Kidney (tissue), 14 donors: ENCODE results near the gene FRMD3. TPM values are rescaled to one million over a fixed set of nuclear protein-coding genes. Genes with fewer than 3 reads are reported as not detected.
A peak's percentile ranks its signal among the peaks of the same experiment; 100 is the strongest.

Experiments
- DNase-seq, 5 donors: peaks; one replicate each; pipeline ENCODE4 v3.0.0-alpha.2; 2013 to 2020
- FAIRE-seq: peaks from 2 replicates; lab custom pipeline; 2012; peaks lifted over from hg19 to GRCh38; lab: Jason Lieb, UNC
- H3K27ac ChIP-seq, 2 donors: one replicate each; pipeline ENCODE4 v1.7.0; 2013; ENCODE audit warnings: low read depth in 2 of 2, low read length in 2 of 2, inconsistent platforms in 1 of 2
- H3K27me3 ChIP-seq: one replicate; pipeline ENCODE4 v1.7.1; 2013; ENCODE audit warnings: low read length, inconsistent platforms; ENCODE audit not compliant: control insufficient read depth, insufficient read depth
- H3K36me3 ChIP-seq, 3 donors: one replicate each; pipeline versions ENCODE4 v1.7.0 to v1.7.1; 2013; ENCODE audit warnings: low read length in 3 of 3, control low read depth in 1 of 3, inconsistent platforms in 1 of 3; ENCODE audit not compliant: insufficient read depth in 3 of 3, control insufficient read depth in 2 of 3
- H3K4me1 ChIP-seq, 3 donors: one replicate each; pipeline versions ENCODE4 v1.7.0 to v1.7.1; 2013; ENCODE audit warnings: low read length in 3 of 3, inconsistent platforms in 1 of 3, low read depth in 1 of 3; ENCODE audit not compliant: control insufficient read depth in 2 of 3, insufficient read depth in 2 of 3
- H3K4me3 ChIP-seq, 3 donors: one replicate each; pipeline versions ENCODE4 v1.7.0 to v1.8.1; 2013; ENCODE audit warnings: low read length in 3 of 3, control low read depth in 1 of 3, inconsistent platforms in 1 of 3
- H3K9ac ChIP-seq, 3 donors: one replicate each; pipeline versions ENCODE4 v1.7.0 to v1.7.1; 2013; ENCODE audit warnings: low read length in 3 of 3, control low read depth in 1 of 3, inconsistent platforms in 1 of 3
- H3K9me3 ChIP-seq, 3 donors: one replicate each; pipeline versions ENCODE4 v1.7.0 to v1.7.1; 2013; ENCODE audit warnings: low read length in 3 of 3, control low read depth in 1 of 3, inconsistent platforms in 1 of 3; ENCODE audit not compliant: control insufficient read depth in 2 of 3, insufficient read depth in 1 of 3
- intact Hi-C: fragments of 100-400 bp; cut with DNase I; formaldehyde crosslinking; loops from one replicate; pipeline ENCODE4 v1.11.1; 2022
- polyA plus RNA-seq: library from polyadenylated mRNA; stranded (reverse); fragments of 350-450 nt; fragmentation: Illumina TruSeq; extraction: RNeasy Lipid Tissue Mini Kit (QIAGEN cat#74804); gene quantifications from one replicate; pipeline ENCODE4 v1.2.3, GENCODE V29; 2014; ENCODE audit warnings: low read depth, low replicate concordance; ENCODE audit not compliant: insufficient read depth
- total RNA-seq: library from RNA; stranded (reverse); fragmentation: NEBNext Ultra II Directional; extraction: Animal tissue kit (Norgen Biotek cat#: 25700); gene quantifications from one replicate; pipeline ENCODE4 v1.2.1, GENCODE V29; 2021
- TF ChIP-seq, protein P1 (sequence below): IDR thresholded peaks from 3 replicates; pipeline ENCODE4 v1.5.1; 2012; ENCODE audit warnings: mild to moderate bottlenecking, moderate library complexity, borderline replicate concordance; ENCODE audit not compliant: insufficient read depth; ENCODE audit errors: extremely low read depth
- donor health status: control.
- donor health status: control.
- donor health status: control.
- donor health status: control.
- donor health status: control.
- donor health status: DM: yes; HTN: yes; CAD: no.
- donor health status: Normal renal cell carcinoma (clear cell type).

The FRMD3 gene
- total and polyA plus RNA-seq, 2 donors from 2014 or later, result 9.9 to 11.0 TPM

- no peak overlapping the region for H3K4me3 ChIP-seq
- intact Hi-C loops, result no loop called here
- H3K36me3 ChIP-seq, result no peaks in the 10 kb centered on the region
- peak overlapping the region; percentile 47 to 77 for H3K27ac ChIP-seq
- DNase-seq, result peak; percentile 42 to 78 (median 73)
- TF ChIP-seq, protein P1, sequence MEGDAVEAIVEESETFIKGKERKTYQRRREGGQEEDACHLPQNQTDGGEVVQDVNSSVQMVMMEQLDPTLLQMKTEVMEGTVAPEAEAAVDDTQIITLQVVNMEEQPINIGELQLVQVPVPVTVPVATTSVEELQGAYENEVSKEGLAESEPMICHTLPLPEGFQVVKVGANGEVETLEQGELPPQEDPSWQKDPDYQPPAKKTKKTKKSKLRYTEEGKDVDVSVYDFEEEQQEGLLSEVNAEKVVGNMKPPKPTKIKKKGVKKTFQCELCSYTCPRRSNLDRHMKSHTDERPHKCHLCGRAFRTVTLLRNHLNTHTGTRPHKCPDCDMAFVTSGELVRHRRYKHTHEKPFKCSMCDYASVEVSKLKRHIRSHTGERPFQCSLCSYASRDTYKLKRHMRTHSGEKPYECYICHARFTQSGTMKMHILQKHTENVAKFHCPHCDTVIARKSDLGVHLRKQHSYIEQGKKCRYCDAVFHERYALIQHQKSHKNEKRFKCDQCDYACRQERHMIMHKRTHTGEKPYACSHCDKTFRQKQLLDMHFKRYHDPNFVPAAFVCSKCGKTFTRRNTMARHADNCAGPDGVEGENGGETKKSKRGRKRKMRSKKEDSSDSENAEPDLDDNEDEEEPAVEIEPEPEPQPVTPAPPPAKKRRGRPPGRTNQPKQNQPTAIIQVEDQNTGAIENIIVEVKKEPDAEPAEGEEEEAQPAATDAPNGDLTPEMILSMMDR, result no peak
- H3K9me3 ChIP-seq, result no peaks in the 10 kb centered on the region
- H3K9ac ChIP-seq, result no peak overlapping the region
- no peaks in the 10 kb centered on the region for H3K27me3 ChIP-seq
- no peak for FAIRE-seq
- peaks cover 0 to 10% (median 7%) of the 10 kb centered on the region in 3 donors for H3K4me1 ChIP-seq
These were observed 271.3 kb downstream of the FRMD3 start for GRCh38 chr9:83266666-83267496.

DNA sequence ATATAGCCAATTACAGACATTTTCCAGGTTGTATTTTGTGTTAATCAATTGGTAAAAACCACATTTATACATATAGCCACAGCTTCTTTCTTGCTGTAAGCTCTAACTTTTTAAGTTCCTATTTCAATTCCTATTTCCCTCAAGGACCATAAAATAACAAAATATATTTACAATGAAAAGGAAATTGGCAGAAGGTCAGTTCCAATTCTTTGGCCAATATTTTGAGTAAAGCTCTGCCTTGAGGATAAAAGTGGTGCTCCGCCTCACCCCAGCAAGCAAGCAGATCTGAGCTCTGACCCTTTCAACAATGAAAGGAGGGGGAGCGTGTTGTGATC, 271.9 kb downstream of the FRMD3 start:
- Histone ChIP-seq H3K4me1 (peaks cover 0 to 10% (median 7%) of the 10 kb centered on the region in 3 donors), H3K9me3 (no peaks in the 10 kb centered on the region), H3K27ac (peak overlapping the region; percentile 47 to 77), H3K4me3 (no peak overlapping the region), H3K9ac (no peak overlapping the region), H3K36me3 (no peaks in the 10 kb centered on the region), H3K27me3 (no peaks in the 10 kb centered on the region)
- DNase-seq (no peak), FAIRE-seq (no peak)
- TF ChIP-seq, protein P1, result no peak
- intact Hi-C loops, result no loop called here

DNA sequence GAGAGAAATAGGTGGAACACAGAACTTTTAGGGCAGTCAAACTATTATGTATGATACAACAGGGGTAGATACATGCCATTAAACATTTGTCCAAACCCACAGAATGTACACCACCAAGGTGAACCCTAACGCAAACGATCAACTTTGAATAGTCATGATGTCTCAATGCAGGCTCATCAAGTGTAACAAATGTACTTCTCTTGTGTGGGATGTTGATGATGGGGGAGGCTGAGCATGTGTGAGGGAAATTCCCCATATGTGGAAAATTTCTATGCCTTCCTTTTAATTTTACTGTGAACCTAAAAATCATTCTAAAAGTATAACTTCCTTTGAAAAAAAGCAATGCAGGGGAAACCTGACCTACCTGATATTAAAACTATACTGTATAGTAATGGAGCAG, 273.9 kb downstream of the FRMD3 start:
- TF ChIP-seq, protein P1, result no peak
- DNase-seq, result no peak
- H3K36me3 ChIP-seq, result no peaks in the 10 kb centered on the region
- no peak overlapping the region for H3K9ac ChIP-seq
- no peaks in the 10 kb centered on the region for H3K9me3 ChIP-seq
- intact Hi-C loops, result no loop called here
- FAIRE-seq, result no peak
- no peak overlapping the region for H3K27ac ChIP-seq
- H3K27me3 ChIP-seq, result no peaks in the 10 kb centered on the region
- no peak overlapping the region for H3K4me3 ChIP-seq
- peaks cover 0 to 10% (median 7%) of the 10 kb centered on the region in 3 donors for H3K4me1 ChIP-seq
